ENCODE measurements around the gene NCOA5. TPM values are rescaled to one million over a fixed set of nuclear protein-coding genes. Genes with fewer than 3 reads are reported as not detected.

NCOA5 gene
- total RNA-seq, 3 donors from 2014 or later (not counting 1 experiment from before 2014, with no cell fraction given): 8.8 to 18.4 (median 18.0) TPM

DNA sequence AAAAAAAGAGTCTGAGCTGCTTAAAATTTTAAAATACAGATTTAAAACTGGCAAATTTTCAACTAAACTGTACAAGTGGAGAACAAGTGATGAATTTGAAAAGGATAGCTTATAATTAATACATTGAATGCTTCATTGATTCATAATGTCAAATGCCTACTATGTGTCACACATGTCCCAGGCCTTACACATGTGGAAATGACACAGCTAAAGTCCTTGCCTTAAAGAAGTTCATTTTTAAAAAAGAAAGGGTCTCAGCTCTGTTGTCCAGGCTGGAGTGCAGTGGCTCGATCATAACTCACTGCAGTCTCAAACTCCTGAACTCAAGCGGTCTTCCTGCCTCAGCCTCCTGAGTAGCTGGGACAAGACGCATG lies 5.0 kb downstream of the NCOA5 start:
- Mint-ChIP-seq H3K27me3 (ENCODE audit: low read depth in 2 of 2) (no peaks in the 10 kb centered on the region), H3K36me3 (no peaks in the 10 kb centered on the region), H3K4me3 (no peak overlapping the region), H3K27ac (no peak overlapping the region), H3K9me3 (no peaks in the 10 kb centered on the region), H3K4me1 (peaks cover 64 to 69% of the 10 kb centered on the region in 2 donors)
- H3K4me3 ChIP-seq (ENCODE audit: low read length): no peak overlapping the region
- no peak for DNase-seq
- ATAC-seq: no peak
- no peaks in the 10 kb centered on the region for H3K27me3 ChIP-seq (ENCODE audit: control insufficient read depth, insufficient read depth, low read length)
- intact Hi-C loops (cut with micrococcal nuclease): loop anchor here (5.0 kb wide), 2 partner anchors 62 to 318 kb away; no protein-coding TSS in a partner anchor
- H3K9me3 ChIP-seq (ENCODE audit: control insufficient read depth, insufficient read depth, low read length): no peaks in the 10 kb centered on the region
- TF ChIP-seq, protein P1, sequence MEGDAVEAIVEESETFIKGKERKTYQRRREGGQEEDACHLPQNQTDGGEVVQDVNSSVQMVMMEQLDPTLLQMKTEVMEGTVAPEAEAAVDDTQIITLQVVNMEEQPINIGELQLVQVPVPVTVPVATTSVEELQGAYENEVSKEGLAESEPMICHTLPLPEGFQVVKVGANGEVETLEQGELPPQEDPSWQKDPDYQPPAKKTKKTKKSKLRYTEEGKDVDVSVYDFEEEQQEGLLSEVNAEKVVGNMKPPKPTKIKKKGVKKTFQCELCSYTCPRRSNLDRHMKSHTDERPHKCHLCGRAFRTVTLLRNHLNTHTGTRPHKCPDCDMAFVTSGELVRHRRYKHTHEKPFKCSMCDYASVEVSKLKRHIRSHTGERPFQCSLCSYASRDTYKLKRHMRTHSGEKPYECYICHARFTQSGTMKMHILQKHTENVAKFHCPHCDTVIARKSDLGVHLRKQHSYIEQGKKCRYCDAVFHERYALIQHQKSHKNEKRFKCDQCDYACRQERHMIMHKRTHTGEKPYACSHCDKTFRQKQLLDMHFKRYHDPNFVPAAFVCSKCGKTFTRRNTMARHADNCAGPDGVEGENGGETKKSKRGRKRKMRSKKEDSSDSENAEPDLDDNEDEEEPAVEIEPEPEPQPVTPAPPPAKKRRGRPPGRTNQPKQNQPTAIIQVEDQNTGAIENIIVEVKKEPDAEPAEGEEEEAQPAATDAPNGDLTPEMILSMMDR (IDR thresholded peaks at IDR 0.05): no peak
- H3K27ac ChIP-seq (ENCODE audit: low read length): no peak overlapping the region
- peaks cover 2% of the 10 kb centered on the region for H3K36me3 ChIP-seq (ENCODE audit: control insufficient read depth, insufficient read depth, low read length)
- peaks cover 8% of the 10 kb centered on the region for H3K4me1 ChIP-seq (ENCODE audit: control insufficient read depth, insufficient read depth, low read length)
- 90% methylated on average over 3 of the region's 3 CpGs for WGBS (ENCODE audit: insufficient coverage)

DNA sequence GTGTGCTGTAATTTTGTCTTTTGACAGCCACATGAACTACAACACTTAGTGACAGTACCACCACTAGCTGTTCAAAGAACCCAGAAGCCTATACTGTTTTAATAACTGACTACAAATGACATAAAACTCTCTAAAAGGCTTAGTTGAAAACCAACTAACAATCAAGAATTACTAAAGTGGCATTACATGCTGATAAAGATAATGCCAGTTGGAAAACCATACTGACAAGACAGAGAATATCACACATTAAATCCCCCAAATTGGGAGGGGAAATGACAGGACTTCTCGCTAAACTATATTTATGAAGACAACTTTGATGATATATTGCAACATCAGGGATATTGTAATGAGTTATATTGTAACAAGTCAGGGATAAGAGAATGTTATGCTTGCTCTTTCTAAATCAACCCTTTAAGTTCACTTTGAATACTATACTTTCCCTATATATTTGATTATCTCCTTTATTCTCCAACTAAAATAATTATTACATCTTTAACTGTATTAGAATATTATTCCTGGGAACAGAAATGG lies 6.2 kb downstream of the NCOA5 start:
- H3K4me1 Mint-ChIP-seq: peaks cover 63 to 74% of the 10 kb centered on the region in 2 donors
- ATAC-seq: no peak

DNA sequence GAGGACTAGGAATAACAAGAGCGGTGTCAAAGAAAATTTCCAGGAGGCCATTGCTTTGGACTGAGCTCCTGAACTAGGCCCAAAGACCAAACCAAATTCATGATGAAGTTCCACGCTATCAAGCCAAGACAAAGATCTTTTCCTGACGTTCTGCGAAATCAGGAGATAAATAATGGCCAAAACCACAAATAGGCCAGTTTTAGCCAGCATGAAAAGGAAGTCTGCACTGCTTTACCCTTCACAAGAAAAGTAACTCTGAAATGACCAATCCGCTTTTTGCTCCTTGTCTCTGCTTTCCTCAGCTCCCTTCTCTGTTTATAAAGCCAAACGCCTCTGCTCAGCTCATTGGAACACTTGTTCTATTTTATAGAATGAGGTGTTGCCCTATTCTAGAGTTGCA lies 6.7 kb downstream of the NCOA5 start:
- Mint-ChIP-seq H3K4me1 (peaks cover 58 to 69% of the 10 kb centered on the region in 2 donors), H3K4me3 (no peak overlapping the region), H3K27me3 (ENCODE audit: low read depth in 2 of 2) (no peaks in the 10 kb centered on the region), H3K9me3 (no peaks in the 10 kb centered on the region), H3K27ac (no peak overlapping the region), H3K36me3 (no peaks in the 10 kb centered on the region)
- DNase-seq (no peak), ATAC-seq (no peak)
- Histone ChIP-seq H3K4me1 (ENCODE audit: control insufficient read depth, insufficient read depth, low read length) (no peaks in the 10 kb centered on the region), H3K27ac (ENCODE audit: low read length) (no peak overlapping the region), H3K4me3 (ENCODE audit: low read length) (no peak overlapping the region), H3K9me3 (ENCODE audit: control insufficient read depth, insufficient read depth, low read length) (no peaks in the 10 kb centered on the region), H3K27me3 (ENCODE audit: control insufficient read depth, insufficient read depth, low read length) (no peaks in the 10 kb centered on the region), H3K36me3 (ENCODE audit: control insufficient read depth, insufficient read depth, low read length) (peaks cover 15% of the 10 kb centered on the region)
- intact Hi-C loops (cut with micrococcal nuclease): no loop called here
- TF ChIP-seq, protein P1 (IDR thresholded peaks at IDR 0.05): no peak
- 84% methylated on average over 6 of the region's 6 CpGs for WGBS (ENCODE audit: insufficient coverage)

More for the DNA sequence above, 6.2 kb downstream of the NCOA5 start:
- DNase-seq: no peak
- no peaks in the 10 kb centered on the region for H3K36me3 Mint-ChIP-seq
- no peaks in the 10 kb centered on the region for H3K27me3 ChIP-seq (ENCODE audit: control insufficient read depth, insufficient read depth, low read length)
- intact Hi-C loops (cut with micrococcal nuclease): no loop called here
- no peak overlapping the region for H3K27ac Mint-ChIP-seq
- WGBS (ENCODE audit: insufficient coverage): no CpG with 5 or more reads among the region's 1 CpG
- H3K4me3 Mint-ChIP-seq: no peak overlapping the region
- no peaks in the 10 kb centered on the region for H3K27me3 Mint-ChIP-seq (ENCODE audit: low read depth in 2 of 2)
- no peaks in the 10 kb centered on the region for H3K9me3 Mint-ChIP-seq
- H3K36me3 ChIP-seq (ENCODE audit: control insufficient read depth, insufficient read depth, low read length): peaks cover 11% of the 10 kb centered on the region
- peaks cover 3% of the 10 kb centered on the region for H3K4me1 ChIP-seq (ENCODE audit: control insufficient read depth, insufficient read depth, low read length)
- no peak overlapping the region for H3K4me3 ChIP-seq (ENCODE audit: low read length)
- TF ChIP-seq, protein P1 (IDR thresholded peaks at IDR 0.05): no peak
- H3K9me3 ChIP-seq (ENCODE audit: control insufficient read depth, insufficient read depth, low read length): no peaks in the 10 kb centered on the region
- no peak overlapping the region for H3K27ac ChIP-seq (ENCODE audit: low read length)

DNA sequence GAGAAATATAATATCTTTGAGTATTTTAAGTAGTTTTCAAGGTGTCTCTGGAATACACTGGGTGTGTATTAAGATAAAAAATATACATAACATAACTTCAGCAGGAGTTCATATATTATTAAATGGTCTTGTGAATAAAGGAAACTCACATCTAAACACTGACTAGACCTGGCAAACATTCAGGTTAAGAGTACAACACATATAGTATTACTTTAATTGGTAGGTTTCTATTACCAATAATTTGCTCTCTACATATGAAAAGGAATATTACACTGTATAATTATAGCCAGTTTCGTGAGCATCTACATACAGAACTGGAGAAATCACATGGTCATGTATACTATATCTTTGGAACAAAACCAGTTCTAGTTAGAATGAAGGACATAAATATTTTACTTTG lies 8.7 kb downstream of the NCOA5 start:
- WGBS (ENCODE audit: insufficient coverage): no CpG with 5 or more reads among the region's 1 CpG
- no peak overlapping the region for H3K27ac ChIP-seq (ENCODE audit: low read length)
- intact Hi-C loops (cut with micrococcal nuclease): no loop called here

More for the DNA sequence above, 8.7 kb downstream of the NCOA5 start:
- no peaks in the 10 kb centered on the region for H3K27me3 ChIP-seq (ENCODE audit: control insufficient read depth, insufficient read depth, low read length)
- no peak overlapping the region for H3K4me3 ChIP-seq (ENCODE audit: low read length)
- H3K9me3 ChIP-seq (ENCODE audit: control insufficient read depth, insufficient read depth, low read length): no peaks in the 10 kb centered on the region
- TF ChIP-seq, protein P1 (IDR thresholded peaks at IDR 0.05): no peak
- Mint-ChIP-seq H3K4me1 (peaks cover 38 to 49% of the 10 kb centered on the region in 2 donors), H3K36me3 (no peaks in the 10 kb centered on the region), H3K27me3 (ENCODE audit: low read depth in 2 of 2) (no peaks in the 10 kb centered on the region), H3K4me3 (no peak overlapping the region), H3K9me3 (no peaks in the 10 kb centered on the region), H3K27ac (no peak overlapping the region)
- peaks cover 22% of the 10 kb centered on the region for H3K36me3 ChIP-seq (ENCODE audit: control insufficient read depth, insufficient read depth, low read length)
- DNase-seq (no peak), ATAC-seq (no peak)
- no peaks in the 10 kb centered on the region for H3K4me1 ChIP-seq (ENCODE audit: control insufficient read depth, insufficient read depth, low read length)
